ENCODE results near the gene BAG1. TPM values are rescaled to one million over a fixed set of nuclear protein-coding genes. Genes with fewer than 3 reads are reported as not detected.

The BAG1 gene
- total RNA-seq, 3 donors from 2014 or later: 34.7 to 54.7 (median 44.9) TPM

DNA sequence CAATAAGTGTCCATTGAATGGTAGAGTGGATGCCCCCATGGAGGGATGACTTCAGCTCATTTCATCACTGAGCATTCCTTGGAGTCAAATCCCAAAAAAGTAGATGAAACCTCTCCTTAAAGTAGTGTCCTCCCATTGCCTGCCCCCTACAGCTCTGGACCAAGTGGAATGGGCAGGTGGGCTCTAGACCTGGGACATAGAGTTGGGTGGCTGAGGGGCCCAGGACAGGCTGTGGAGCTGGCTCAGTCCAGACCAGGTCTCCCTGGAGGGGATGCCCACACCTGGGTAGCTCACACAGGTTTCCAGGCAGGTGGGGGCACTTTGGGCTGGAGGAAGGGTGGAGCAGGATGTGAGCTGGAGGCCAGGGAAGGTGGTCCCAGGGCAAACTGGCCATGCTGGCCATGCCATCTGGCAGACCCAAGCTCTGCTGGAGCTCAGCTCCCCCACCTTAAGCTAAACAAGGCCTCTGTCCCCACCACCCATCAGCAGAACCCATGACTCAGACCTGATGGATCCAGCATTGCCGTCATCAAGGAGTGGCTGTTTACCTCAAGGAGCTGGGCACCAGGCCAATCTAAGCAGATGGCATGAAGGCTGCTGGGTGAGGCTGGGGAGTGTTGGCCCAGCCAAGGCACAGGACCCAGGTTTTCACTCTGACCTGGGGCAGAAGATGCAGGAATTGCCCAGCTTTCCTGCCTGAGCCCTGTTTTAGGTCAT, 30.7 kb downstream of the BAG1 start:
- Histone ChIP-seq H3K36me3 (no peaks in the 10 kb centered on the region), H3K4me1 (no peaks in the 10 kb centered on the region), H3K4me3 (no peak overlapping the region), H3K27me3 (no peaks in the 10 kb centered on the region), H3K27ac (peak overlapping the region; percentile 79 to 82), H3K9me3 (no peaks in the 10 kb centered on the region)
- TF ChIP-seq, protein P1, sequence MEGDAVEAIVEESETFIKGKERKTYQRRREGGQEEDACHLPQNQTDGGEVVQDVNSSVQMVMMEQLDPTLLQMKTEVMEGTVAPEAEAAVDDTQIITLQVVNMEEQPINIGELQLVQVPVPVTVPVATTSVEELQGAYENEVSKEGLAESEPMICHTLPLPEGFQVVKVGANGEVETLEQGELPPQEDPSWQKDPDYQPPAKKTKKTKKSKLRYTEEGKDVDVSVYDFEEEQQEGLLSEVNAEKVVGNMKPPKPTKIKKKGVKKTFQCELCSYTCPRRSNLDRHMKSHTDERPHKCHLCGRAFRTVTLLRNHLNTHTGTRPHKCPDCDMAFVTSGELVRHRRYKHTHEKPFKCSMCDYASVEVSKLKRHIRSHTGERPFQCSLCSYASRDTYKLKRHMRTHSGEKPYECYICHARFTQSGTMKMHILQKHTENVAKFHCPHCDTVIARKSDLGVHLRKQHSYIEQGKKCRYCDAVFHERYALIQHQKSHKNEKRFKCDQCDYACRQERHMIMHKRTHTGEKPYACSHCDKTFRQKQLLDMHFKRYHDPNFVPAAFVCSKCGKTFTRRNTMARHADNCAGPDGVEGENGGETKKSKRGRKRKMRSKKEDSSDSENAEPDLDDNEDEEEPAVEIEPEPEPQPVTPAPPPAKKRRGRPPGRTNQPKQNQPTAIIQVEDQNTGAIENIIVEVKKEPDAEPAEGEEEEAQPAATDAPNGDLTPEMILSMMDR (IDR thresholded peaks at IDR 0.05): no peak
- TF ChIP-seq POLR2A (IDR thresholded peaks at IDR 0.05): no peak
- peak; percentile 86 to 90 for DNase-seq (ENCODE audit: low spot score in 2 of 2)
- intact Hi-C loops (cut with DNase I; ENCODE audit: low total_unique reads): loop anchor here (5.0 kb wide), 1 partner anchor 61 kb away; no protein-coding TSS in a partner anchor

DNA sequence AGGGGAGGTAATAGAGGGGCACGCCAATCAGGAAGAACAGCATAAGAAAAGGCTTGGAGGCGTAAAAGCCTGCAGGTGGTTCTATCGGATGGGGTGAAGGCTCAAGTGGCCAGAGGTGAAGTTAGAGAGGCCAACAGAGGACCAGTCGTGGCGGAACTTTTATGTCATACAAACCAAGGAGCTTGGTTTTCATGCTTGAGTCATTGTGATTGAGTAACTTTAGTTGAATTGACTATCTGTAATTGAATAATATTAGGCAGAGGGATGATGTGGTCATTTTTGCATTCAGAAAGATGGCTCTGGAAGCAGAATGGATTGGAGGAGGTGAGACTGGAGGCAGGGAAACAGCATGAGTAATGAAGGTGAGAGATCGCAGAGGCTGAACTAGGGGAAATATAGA, 31.7 kb downstream of the BAG1 start:
- no peak for DNase-seq (ENCODE audit: low spot score in 2 of 2)
- no peak overlapping the region for H3K4me3 ChIP-seq
- no peaks in the 10 kb centered on the region for H3K9me3 ChIP-seq
- no peaks in the 10 kb centered on the region for H3K4me1 ChIP-seq
- H3K27ac ChIP-seq: peak overlapping the region in 1 of 2 donors; percentile 82
- H3K36me3 ChIP-seq: no peaks in the 10 kb centered on the region
- intact Hi-C loops (cut with DNase I; ENCODE audit: low total_unique reads): loop anchor here (5.0 kb wide), 1 partner anchor 61 kb away; no protein-coding TSS in a partner anchor
- H3K27me3 ChIP-seq: no peaks in the 10 kb centered on the region
- TF ChIP-seq POLR2AphosphoS5 (IDR thresholded peaks at IDR 0.05): no peak
- TF ChIP-seq, protein P1 (IDR thresholded peaks at IDR 0.05): no peak
- TF ChIP-seq POLR2A (IDR thresholded peaks at IDR 0.05): no peak

DNA sequence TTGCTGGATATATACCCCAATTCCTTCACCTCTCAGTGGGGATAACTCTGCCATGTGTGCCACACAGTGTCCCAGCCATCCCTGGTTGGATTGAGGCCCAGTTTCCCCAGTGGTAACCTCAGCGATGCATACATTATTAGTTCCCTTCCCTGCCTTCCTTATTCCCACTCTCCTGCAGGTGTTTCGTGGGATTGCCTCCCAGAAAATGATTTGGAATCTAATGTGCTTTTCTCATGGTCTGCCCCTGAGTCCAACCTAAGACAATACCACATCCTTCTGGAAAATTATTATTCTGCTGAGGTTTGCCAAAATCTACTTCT, 32.9 kb downstream of the BAG1 start:
- no peaks in the 10 kb centered on the region for H3K27me3 ChIP-seq
- DNase-seq (ENCODE audit: low spot score in 2 of 2): no peak
- TF ChIP-seq, protein P1 (IDR thresholded peaks at IDR 0.05): no peak
- no peak for TF ChIP-seq POLR2A (IDR thresholded peaks at IDR 0.05)
- TF ChIP-seq POLR2AphosphoS5 (IDR thresholded peaks at IDR 0.05): no peak
- intact Hi-C loops (cut with DNase I; ENCODE audit: low total_unique reads): loop anchor here (5.0 kb wide), 1 partner anchor 59 kb away; no protein-coding TSS in a partner anchor
- H3K4me3 ChIP-seq: no peak overlapping the region
- no peaks in the 10 kb centered on the region for H3K4me1 ChIP-seq
- no peaks in the 10 kb centered on the region for H3K9me3 ChIP-seq
- no peaks in the 10 kb centered on the region for H3K36me3 ChIP-seq
- H3K27ac ChIP-seq: peak overlapping the region in 1 of 2 donors; percentile 75

DNA sequence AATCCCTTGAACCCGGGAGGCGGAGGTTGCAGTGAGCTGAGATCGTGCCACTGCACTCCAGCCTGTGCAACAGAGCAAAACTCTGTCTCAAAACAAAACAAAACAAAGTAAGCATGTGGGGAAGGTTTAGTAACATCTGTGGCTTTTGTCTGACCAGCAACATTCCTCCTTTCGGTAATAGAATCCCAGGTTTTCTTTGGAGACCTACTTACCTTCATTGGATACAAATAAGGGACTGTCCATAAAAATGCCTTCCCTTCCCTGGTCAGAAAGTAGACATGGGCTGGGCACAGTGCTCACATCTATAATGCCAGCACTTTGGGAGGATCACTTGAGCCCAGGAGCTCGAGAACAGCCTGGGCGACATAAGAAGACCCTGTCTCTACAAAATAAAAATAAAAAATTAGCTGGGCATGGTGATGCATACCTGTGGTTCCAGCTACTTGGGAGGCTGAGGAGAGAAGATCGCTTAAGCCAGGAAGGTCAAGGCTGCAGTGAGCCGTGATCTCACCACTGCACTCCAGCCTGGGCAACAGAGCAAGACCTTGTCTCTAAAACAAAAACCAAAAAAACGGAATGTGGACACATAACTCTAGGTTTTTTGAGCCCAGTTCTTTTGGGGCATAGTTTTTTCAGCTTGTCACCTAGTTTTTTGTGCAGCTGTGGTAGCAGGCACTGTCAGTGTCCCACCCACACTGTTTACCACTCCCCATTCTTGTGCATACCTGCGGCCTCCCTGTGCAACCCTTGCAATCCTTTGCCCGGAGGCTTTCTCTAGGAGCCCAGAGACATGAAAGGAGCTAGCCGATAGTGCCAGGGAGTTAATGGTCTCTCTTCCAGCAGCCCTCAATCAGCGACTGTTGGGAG, 33.5 kb downstream of the BAG1 start:
- Histone ChIP-seq H3K27me3 (no peaks in the 10 kb centered on the region), H3K36me3 (no peaks in the 10 kb centered on the region), H3K4me1 (no peaks in the 10 kb centered on the region), H3K27ac (peak overlapping the region in 1 of 2 donors; percentile 75), H3K4me3 (no peak overlapping the region), H3K9me3 (no peaks in the 10 kb centered on the region)
- intact Hi-C loops (cut with DNase I; ENCODE audit: low total_unique reads): loop anchor here (5.0 kb wide), 1 partner anchor 59 kb away; no protein-coding TSS in a partner anchor
- no peak for DNase-seq (ENCODE audit: low spot score in 2 of 2)
- TF ChIP-seq, protein P1 (IDR thresholded peaks at IDR 0.05): no peak
- TF ChIP-seq POLR2A (IDR thresholded peaks at IDR 0.05): no peak
